NCI-H226 (cell line): Measurements from ENCODE around the gene MAP9.
"Not testable (repeated sequence)": the region's sequence is repeated elsewhere in the genome, so short reads cannot be mapped to it uniquely, and the experiment has no call there.

Experiments used
- DNase-seq: peaks from one replicate; pipeline ENCODE4 v3.0.0-alpha.2; 2015

The MAP9 gene

GRCh38 chr4:155376387-155377268 is at the start of gene MAP9:
TSS of gene MAP9 (minus strand) at chr4:155376965. CDS start at chr4:155375850, 1,115 bp downstream.
- no peak for DNase-seq

GRCh38 chr4:155424778-155425177 is 48.0 kb upstream of the MAP9 start:
- not testable (repeated sequence) for DNase-seq

GRCh38 chr4:155423671-155424070 is 46.9 kb upstream of the MAP9 start:
- DNase-seq: no peak

- DNase-seq: no peak
Measured at GRCh38 chr4:155419266-155419665, 42.5 kb upstream of the MAP9 start.

GRCh38 chr4:155415662-155416061 is 38.9 kb upstream of the MAP9 start:
- no peak for DNase-seq

- no peak for DNase-seq
Measured at GRCh38 chr4:155413451-155413850, 36.7 kb upstream of the MAP9 start.

- DNase-seq: no peak
Measured at GRCh38 chr4:155411546-155411945, 34.8 kb upstream of the MAP9 start.

- no peak for DNase-seq
Measured at GRCh38 chr4:155408796-155409195, 32.0 kb upstream of the MAP9 start.

- DNase-seq: no peak
Measured at GRCh38 chr4:155407480-155407879, 30.7 kb upstream of the MAP9 start.

- no peak for DNase-seq
Measured at GRCh38 chr4:155405059-155405458, 28.3 kb upstream of the MAP9 start.

- DNase-seq: no peak
Measured at GRCh38 chr4:155403886-155404285, 27.1 kb upstream of the MAP9 start.

GRCh38 chr4:155402941-155403340 is 26.2 kb upstream of the MAP9 start:
- no peak for DNase-seq

- DNase-seq: no peak
Measured at GRCh38 chr4:155400893-155401292, 24.1 kb upstream of the MAP9 start.

GRCh38 chr4:155399974-155400697 is 23.4 kb upstream of the MAP9 start:
- DNase-seq: no peak

- peak; percentile 80 for DNase-seq
Measured at GRCh38 chr4:155392481-155393184, 15.9 kb upstream of the MAP9 start.

GRCh38 chr4:155391932-155392331 is 15.2 kb upstream of the MAP9 start:
- no peak for DNase-seq

GRCh38 chr4:155388162-155388561 is 11.4 kb upstream of the MAP9 start:
- no peak for DNase-seq

GRCh38 chr4:155383541-155383940 is 6.8 kb upstream of the MAP9 start:
- no peak for DNase-seq

- DNase-seq: no peak
Measured at GRCh38 chr4:155377276-155377675, 511 bp upstream of the MAP9 start.

GRCh38 chr4:155371432-155372043 is 5.2 kb downstream of the MAP9 start:
- no peak for DNase-seq

- no peak for DNase-seq
Measured at GRCh38 chr4:155367608-155368007, 9.2 kb downstream of the MAP9 start.

- peak; percentile 15 for DNase-seq
Measured at GRCh38 chr4:155353923-155354540, 22.7 kb downstream of the MAP9 start.

GRCh38 chr4:155342142-155342541 is 34.6 kb downstream of the MAP9 start:
- no peak for DNase-seq
